SK-N-MC (cell line): Measurements from ENCODE around the gene SP140L.

Experiments
- EZH2 ChIP-seq: fragments of 200-600 bp; sonication (generic); IDR thresholded peaks from one replicate; pipeline ENCODE4 v1.6.1; 2017; ENCODE audit warnings: antibody characterized with exemption
- FOXP2 ChIP-seq: optimal IDR thresholded peaks from 2 replicates; pipeline ENCODE3; 2011; ENCODE audit warnings: mild to moderate bottlenecking, moderate library complexity; ENCODE audit not compliant: insufficient read depth; ENCODE audit errors: extremely low read length, control extremely low read depth
- POLR2AphosphoS5 ChIP-seq: IDR thresholded peaks from 2 replicates; pipeline ENCODE4 v1.6.1; 2012; ENCODE audit warnings: mild to moderate bottlenecking, low read depth, low read length, borderline replicate concordance

- no peak for TF ChIP-seq POLR2AphosphoS5
- TF ChIP-seq EZH2: no peak
- TF ChIP-seq FOXP2: no peak
Measured at GRCh38 chr2:230383453-230383852, 56.5 kb downstream of the SP140L start.
